HG02970 (cell line): ENCODE results near the gene GYPC.
"Not testable (repeated sequence)": the region's sequence is repeated elsewhere in the genome, so short reads cannot be mapped to it uniquely, and the experiment has no call there.

Experiments used
- ATAC-seq: cut with Tn5 transposase; IDR thresholded peaks from one replicate; pipeline ENCODE4 v1.9.1; 2021; ENCODE audit warnings: mild to moderate bottlenecking, moderate library complexity, moderate number of reproducible peaks; ENCODE audit not compliant: unreplicated experiment, low FRiP score

Gene GYPC

GRCh38 chr2:126648345-126648786 is 7.6 kb upstream of the GYPC start:
- ATAC-seq: not testable (repeated sequence)

GRCh38 chr2:126649101-126649500 is 6.9 kb upstream of the GYPC start:
- ATAC-seq: no peak

- no peak for ATAC-seq
Observed at GRCh38 chr2:126650994-126651393, 5.0 kb upstream of the GYPC start.

- ATAC-seq: no peak
Observed at GRCh38 chr2:126652323-126652891, 3.6 kb upstream of the GYPC start.

GRCh38 chr2:126653109-126653508 is 2.8 kb upstream of the GYPC start:
- no peak for ATAC-seq

GRCh38 chr2:126653761-126654160 is 2.2 kb upstream of the GYPC start:
- ATAC-seq: no peak

- no peak for ATAC-seq
Observed at GRCh38 chr2:126655051-126655450, 907 bp upstream of the GYPC start.

- peak; percentile 28 for ATAC-seq
Observed at GRCh38 chr2:126656431-126657147, 631 bp downstream of the GYPC start.

- no peak for ATAC-seq
Observed at GRCh38 chr2:126657148-126657635, 1.2 kb downstream of the GYPC start.

GRCh38 chr2:126657636-126658318 is 1.8 kb downstream of the GYPC start:
- ATAC-seq: peak; percentile 49

GRCh38 chr2:126658319-126658904 is 2.5 kb downstream of the GYPC start:
- ATAC-seq: no peak

- ATAC-seq: peak; percentile 43
Observed at GRCh38 chr2:126658905-126659561, 3.1 kb downstream of the GYPC start.

- ATAC-seq: no peak
Observed at GRCh38 chr2:126659562-126660467, 3.9 kb downstream of the GYPC start.

- no peak for ATAC-seq
Observed at GRCh38 chr2:126660971-126661370, 5.0 kb downstream of the GYPC start.

- no peak for ATAC-seq
Observed at GRCh38 chr2:126661702-126662500, 5.9 kb downstream of the GYPC start.

- ATAC-seq: no peak
Observed at GRCh38 chr2:126662621-126663020, 6.7 kb downstream of the GYPC start.

- no peak for ATAC-seq
Observed at GRCh38 chr2:126663184-126663963, 7.4 kb downstream of the GYPC start.

- ATAC-seq: peak; percentile 52
Observed at GRCh38 chr2:126664234-126664633, 8.3 kb downstream of the GYPC start.
